SK-N-SH (cell line): Measurements from ENCODE around the gene SPECC1L. TPM values are rescaled to one million over a fixed set of nuclear protein-coding genes. Genes with fewer than 3 reads are reported as not detected.

ENCODE experiments used
- CTCF ChIA-PET: fragments of 300-600, 350-600 bp; formaldehyde crosslinking; extraction: SDS; loops from one replicate; lab custom pipeline; 2021; lab: Yijun Ruan, JAX
- POLR2A ChIA-PET: fragments of 350-600 bp; sonication (Branson Sonifier 250); formaldehyde crosslinking; extraction: SDS; loops from one replicate; lab custom pipeline; 2020; ENCODE audit warnings: antibody characterized with exemption, inconsistent platforms; lab: Yijun Ruan, JAX
- DNase-seq: peaks from one replicate; pipeline ENCODE4 v3.0.0; 2012
- H2AFZ ChIP-seq: fragments of 200-600 bp; sonication (generic); 2 replicates; pipeline ENCODE4 v1.8.1; 2016; ENCODE audit warnings: antibody characterized with exemption, mild to moderate bottlenecking, low read depth
- H3F3A ChIP-seq: fragments of 200-600 bp; sonication (generic); replicated peaks from 2 replicates; pipeline ENCODE3; 2016; ENCODE audit warnings: antibody characterized with exemption, mild to moderate bottlenecking; ENCODE audit not compliant: insufficient read depth
- H3K27ac ChIP-seq, 2 experiments: fragments of 200-500 bp in 1 of 2; fragments of 200-600 bp in 1 of 2; sonication (Bioruptor generic) in 1 of 2; sonication (generic), shearing (Covaris generic) in 1 of 2; 2 replicates each; pipeline versions ENCODE4 v1.5.1 to v1.6.1; 2014 to 2016; ENCODE audit warnings: low read depth in 2 of 2, inconsistent platforms in 1 of 2, low read length in 1 of 2, mild to moderate bottlenecking in 1 of 2, mixed read lengths in 1 of 2
- H3K27me3 ChIP-seq: fragments of 200-600 bp; sonication (generic), shearing (Covaris generic); 2 replicates; pipeline ENCODE4 v1.6.1; 2016; ENCODE audit warnings: mixed run types; ENCODE audit not compliant: insufficient read depth
- H3K36me3 ChIP-seq, 2 experiments: fragments of 200-500 bp in 1 of 2; fragments of 200-600 bp in 1 of 2; sonication (Bioruptor generic) in 1 of 2; sonication (generic) in 1 of 2; replicated peaks in 1 of 2; 2 replicates each; pipeline versions ENCODE3 to v1.5.1; 2014 to 2016; ENCODE audit warnings: low read length in 1 of 2, mild to moderate bottlenecking in 1 of 2; ENCODE audit not compliant: insufficient read depth in 2 of 2, control insufficient read depth in 1 of 2
- H3K4me1 ChIP-seq, 2 experiments: fragments of 200-500 bp in 1 of 2; fragments of 200-600 bp in 1 of 2; sonication (Bioruptor generic) in 1 of 2; sonication (generic), shearing (Covaris generic) in 1 of 2; 2 replicates each; pipeline versions ENCODE4 v1.5.1 to v1.6.1; 2014 to 2016; ENCODE audit warnings: low read depth in 1 of 2, low read length in 1 of 2, mixed run types in 1 of 2; ENCODE audit not compliant: insufficient read depth in 2 of 2, control insufficient read depth in 1 of 2
- H3K4me2 ChIP-seq: fragments of 200-600 bp; sonication (generic), shearing (Covaris generic); 2 replicates; pipeline ENCODE4 v1.6.1; 2017; ENCODE audit warnings: mixed run types
- H3K4me3 ChIP-seq, 2 experiments: fragments of 200-500 bp in 1 of 2; fragments of 200-600 bp in 1 of 2; sonication (Bioruptor generic) in 1 of 2; sonication (generic), shearing (Covaris generic) in 1 of 2; 2 replicates each; pipeline versions ENCODE4 v1.5.1 to v1.8.1; 2014 to 2016; ENCODE audit warnings: low read depth in 2 of 2, inconsistent platforms in 1 of 2, low read length in 1 of 2, mild to moderate bottlenecking in 1 of 2, mixed read lengths in 1 of 2, moderate library complexity in 1 of 2
- H3K79me2 ChIP-seq: fragments of 200-600 bp; sonication (generic); 2 replicates; pipeline ENCODE4 v1.8.1; 2017; ENCODE audit warnings: mild to moderate bottlenecking; ENCODE audit not compliant: insufficient read depth
- H3K9ac ChIP-seq: fragments of 200-600 bp; sonication (generic); 2 replicates; pipeline ENCODE4 v1.6.1; 2017; ENCODE audit warnings: mixed run types
- H3K9me2 ChIP-seq: fragments of 200-600 bp; sonication (generic); 2 replicates; pipeline ENCODE4 v1.6.1; 2017; ENCODE audit warnings: mixed run types
- H3K9me3 ChIP-seq: fragments of 200-600 bp; sonication (generic); 2 replicates; pipeline ENCODE4 v1.6.1; 2017; ENCODE audit warnings: mixed run types, mild to moderate bottlenecking, moderate library complexity
- H4K20me1 ChIP-seq: fragments of 200-600 bp; sonication (generic); 2 replicates; pipeline ENCODE4 v1.6.1; 2017; ENCODE audit warnings: mild to moderate bottlenecking, mixed run types; ENCODE audit not compliant: insufficient read depth
- CTCF ChIP-seq: fragments of 200-600 bp; sonication (generic); IDR thresholded peaks from 2 replicates; pipeline ENCODE4 v1.6.1; 2017; ENCODE audit warnings: antibody characterized with exemption, mild to moderate bottlenecking, moderate library complexity
- EP300 ChIP-seq, 2 experiments: IDR thresholded peaks; 2 replicates each; pipeline versions ENCODE4 v1.4.0 to v1.6.1; 2012; ENCODE audit warnings: borderline replicate concordance in 1 of 2, low read depth in 1 of 2, low read length in 1 of 2
- EZH2phosphoT487 ChIP-seq: fragments of 200-600 bp; sonication (generic); IDR thresholded peaks from 2 replicates; pipeline ENCODE4 v1.6.1; 2017; ENCODE audit warnings: low read depth, mixed run types, mild to moderate bottlenecking, antibody characterized with exemption, moderate library complexity, borderline replicate concordance
- FOXJ3 ChIP-seq: sonication (generic); formaldehyde crosslinking; IDR thresholded peaks from 2 replicates; pipeline ENCODE4 v1.5.1; 2020; ENCODE audit warnings: mild to moderate bottlenecking, missing genetic modification reagents
- IRF3 ChIP-seq: fragments of 150-350 bp; IDR thresholded peaks from 2 replicates; pipeline ENCODE4 v1.6.1; 2016; ENCODE audit warnings: mild to moderate bottlenecking, low read depth, low read length
- MAX ChIP-seq: IDR thresholded peaks from 2 replicates; pipeline ENCODE4 v1.4.0; 2012; ENCODE audit warnings: low read depth
- NFIC ChIP-seq: IDR thresholded peaks from 2 replicates; pipeline ENCODE4 v1.4.0; 2012; ENCODE audit warnings: borderline replicate concordance
- POLR2AphosphoS5 ChIP-seq: IDR thresholded peaks from 2 replicates; pipeline ENCODE4 v1.6.1; 2012; ENCODE audit warnings: low read depth, low read length
- RAD21 ChIP-seq: IDR thresholded peaks from 2 replicates; pipeline ENCODE4 v1.6.1; 2012; ENCODE audit warnings: mild to moderate bottlenecking, low read length
- RCOR1 ChIP-seq: fragments of 150-350 bp; IDR thresholded peaks from 2 replicates; pipeline ENCODE4 v1.6.1; 2017; ENCODE audit warnings: antibody characterized with exemption, low read length
- RFX5 ChIP-seq: IDR thresholded peaks from 2 replicates; pipeline ENCODE4 v1.6.1; 2012; ENCODE audit warnings: mild to moderate bottlenecking, improper control_type of control experiment, low read length
- SMC3 ChIP-seq: IDR thresholded peaks from 2 replicates; pipeline ENCODE4 v1.6.1; 2012; ENCODE audit warnings: low read depth, low read length, improper control_type of control experiment
- TAF1 ChIP-seq: IDR thresholded peaks from 2 replicates; pipeline ENCODE4 v1.6.1; 2012; ENCODE audit warnings: low read depth, mild to moderate bottlenecking, low read length, moderate library complexity, borderline replicate concordance
- WGBS: methylation state at CpG from one replicate; pipeline ENCODE4 v1.1.6; 2017; ENCODE audit warnings: low lambda C conversion rate; 5-methylcytosine and 5-hydroxymethylcytosine counted together
- polyA plus RNA-seq, 3 experiments: library from polyadenylated mRNA; depleted of rRNA; stranded (reverse); fragments of >200 nt; gene quantifications; 2 replicates each; pipeline ENCODE4 v1.2.3, GENCODE V29; 2012
- TF ChIP-seq, protein P1 (sequence below): IDR thresholded peaks from 2 replicates; pipeline ENCODE4 v1.6.1; 2012; ENCODE audit warnings: mild to moderate bottlenecking, low read depth, low read length, moderate library complexity
- TF ChIP-seq, protein P2 (sequence below): IDR thresholded peaks from 2 replicates; pipeline ENCODE4 v1.4.0; 2012; ENCODE audit warnings: low read depth, borderline replicate concordance

Gene SPECC1L
- polyA plus RNA-seq, 1 of the 3 experiments (the other 2 are of a cell fraction): 22.9 TPM

- TF ChIP-seq, protein P1, sequence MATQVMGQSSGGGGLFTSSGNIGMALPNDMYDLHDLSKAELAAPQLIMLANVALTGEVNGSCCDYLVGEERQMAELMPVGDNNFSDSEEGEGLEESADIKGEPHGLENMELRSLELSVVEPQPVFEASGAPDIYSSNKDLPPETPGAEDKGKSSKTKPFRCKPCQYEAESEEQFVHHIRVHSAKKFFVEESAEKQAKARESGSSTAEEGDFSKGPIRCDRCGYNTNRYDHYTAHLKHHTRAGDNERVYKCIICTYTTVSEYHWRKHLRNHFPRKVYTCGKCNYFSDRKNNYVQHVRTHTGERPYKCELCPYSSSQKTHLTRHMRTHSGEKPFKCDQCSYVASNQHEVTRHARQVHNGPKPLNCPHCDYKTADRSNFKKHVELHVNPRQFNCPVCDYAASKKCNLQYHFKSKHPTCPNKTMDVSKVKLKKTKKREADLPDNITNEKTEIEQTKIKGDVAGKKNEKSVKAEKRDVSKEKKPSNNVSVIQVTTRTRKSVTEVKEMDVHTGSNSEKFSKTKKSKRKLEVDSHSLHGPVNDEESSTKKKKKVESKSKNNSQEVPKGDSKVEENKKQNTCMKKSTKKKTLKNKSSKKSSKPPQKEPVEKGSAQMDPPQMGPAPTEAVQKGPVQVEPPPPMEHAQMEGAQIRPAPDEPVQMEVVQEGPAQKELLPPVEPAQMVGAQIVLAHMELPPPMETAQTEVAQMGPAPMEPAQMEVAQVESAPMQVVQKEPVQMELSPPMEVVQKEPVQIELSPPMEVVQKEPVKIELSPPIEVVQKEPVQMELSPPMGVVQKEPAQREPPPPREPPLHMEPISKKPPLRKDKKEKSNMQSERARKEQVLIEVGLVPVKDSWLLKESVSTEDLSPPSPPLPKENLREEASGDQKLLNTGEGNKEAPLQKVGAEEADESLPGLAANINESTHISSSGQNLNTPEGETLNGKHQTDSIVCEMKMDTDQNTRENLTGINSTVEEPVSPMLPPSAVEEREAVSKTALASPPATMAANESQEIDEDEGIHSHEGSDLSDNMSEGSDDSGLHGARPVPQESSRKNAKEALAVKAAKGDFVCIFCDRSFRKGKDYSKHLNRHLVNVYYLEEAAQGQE: no peak
- no peak for TF ChIP-seq MAX
Measured at GRCh38 chr22:24357547-24357946, 86.9 kb downstream of the SPECC1L start (continued).

DNA sequence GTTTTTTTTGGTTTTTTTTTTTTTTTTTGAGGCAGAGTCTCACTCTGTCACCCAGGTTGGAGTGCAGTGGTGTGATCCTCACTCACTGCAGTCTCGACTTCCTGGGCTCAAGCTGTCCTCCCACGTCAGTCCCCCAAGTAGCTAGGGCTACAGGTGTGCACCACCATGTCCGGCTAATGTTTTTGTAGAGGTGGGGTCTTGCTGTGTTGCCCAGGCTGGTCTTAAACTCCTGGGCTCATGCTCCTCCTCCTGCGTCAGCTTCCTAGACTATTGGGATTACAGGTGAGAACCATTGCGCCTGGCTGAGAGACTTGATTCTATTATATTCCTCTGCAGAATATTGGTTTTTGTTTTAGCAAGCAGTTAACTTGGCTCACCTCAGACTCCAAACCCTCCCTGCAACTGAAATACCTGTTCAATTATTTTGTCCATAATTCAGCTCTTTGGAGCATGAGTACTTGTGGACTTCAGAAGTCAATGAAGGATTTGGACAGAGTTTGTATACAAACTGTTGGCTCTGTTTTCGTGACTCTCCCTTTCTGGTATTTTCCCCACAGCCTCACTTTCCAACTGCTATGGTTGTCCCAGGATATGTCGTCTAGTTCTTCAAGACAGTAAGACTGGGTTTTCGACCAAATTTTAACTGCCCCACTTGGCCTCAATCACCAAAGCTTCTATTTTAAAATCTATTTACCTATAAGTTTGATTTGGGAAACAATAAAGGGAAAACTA is 87.6 kb downstream of the SPECC1L start:
- H3K9me3 ChIP-seq: no peaks in the 10 kb centered on the region
- peak overlapping the region in 1 of 2 experiments; percentile 80; a peak in 1 of 4 replicates for H3K27ac ChIP-seq
- peaks cover 0 to 31% of the 10 kb centered on the region in 2 experiments; a peak in 2 of 4 replicates for H3K4me1 ChIP-seq
- no peaks in the 10 kb centered on the region for H3F3A ChIP-seq
- ChIA-PET POLR2A (no interaction called here), CTCF (interaction anchor here (1.0 kb wide), 1 partner anchor 35 kb away, joined by 3 read pairs; no protein-coding TSS in a partner anchor)
- H3K9ac ChIP-seq: no peak overlapping the region
- H3K27me3 ChIP-seq: no peaks in the 10 kb centered on the region
- H3K4me3 ChIP-seq: no peak overlapping the region
- DNase-seq: no peak
- peaks cover 42 to 70% of the 10 kb centered on the region in 2 experiments for H3K36me3 ChIP-seq
- H3K4me2 ChIP-seq: no peak overlapping the region
- WGBS: 95% methylated on average over 8 of the region's 8 CpGs
- no peak overlapping the region for H2AFZ ChIP-seq
- no peaks in the 10 kb centered on the region for H3K9me2 ChIP-seq
- H4K20me1 ChIP-seq: no peaks in the 10 kb centered on the region
- TF ChIP-seq POLR2AphosphoS5: no peak
- TF ChIP-seq SMC3: no peak
- no peak for TF ChIP-seq RFX5
- no peak for TF ChIP-seq RAD21
- TF ChIP-seq, protein P1: no peak
- TF ChIP-seq RCOR1: no peak
- no peak for TF ChIP-seq EP300 (IDR thresholded peaks at IDR 0.05; ENCODE audit: borderline replicate concordance in 1 of 2, low read depth in 1 of 2, low read length in 1 of 2)
- TF ChIP-seq TAF1: no peak
- TF ChIP-seq NFIC: no peak
- TF ChIP-seq CTCF: no peak
- TF ChIP-seq EZH2phosphoT487: no peak
- TF ChIP-seq, protein P2, sequence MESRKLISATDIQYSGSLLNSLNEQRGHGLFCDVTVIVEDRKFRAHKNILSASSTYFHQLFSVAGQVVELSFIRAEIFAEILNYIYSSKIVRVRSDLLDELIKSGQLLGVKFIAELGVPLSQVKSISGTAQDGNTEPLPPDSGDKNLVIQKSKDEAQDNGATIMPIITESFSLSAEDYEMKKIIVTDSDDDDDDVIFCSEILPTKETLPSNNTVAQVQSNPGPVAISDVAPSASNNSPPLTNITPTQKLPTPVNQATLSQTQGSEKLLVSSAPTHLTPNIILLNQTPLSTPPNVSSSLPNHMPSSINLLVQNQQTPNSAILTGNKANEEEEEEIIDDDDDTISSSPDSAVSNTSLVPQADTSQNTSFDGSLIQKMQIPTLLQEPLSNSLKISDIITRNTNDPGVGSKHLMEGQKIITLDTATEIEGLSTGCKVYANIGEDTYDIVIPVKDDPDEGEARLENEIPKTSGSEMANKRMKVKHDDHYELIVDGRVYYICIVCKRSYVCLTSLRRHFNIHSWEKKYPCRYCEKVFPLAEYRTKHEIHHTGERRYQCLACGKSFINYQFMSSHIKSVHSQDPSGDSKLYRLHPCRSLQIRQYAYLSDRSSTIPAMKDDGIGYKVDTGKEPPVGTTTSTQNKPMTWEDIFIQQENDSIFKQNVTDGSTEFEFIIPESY: no peak
- no peak for TF ChIP-seq IRF3
- TF ChIP-seq FOXJ3 (CRISPR knock-in tag): no peak
- peaks cover 8% of the 10 kb centered on the region; the same call in 1 of the 2 replicates for H3K79me2 ChIP-seq
